ENCODE results near the gene COLEC11. TPM values are rescaled to one million over a fixed set of nuclear protein-coding genes. Genes with fewer than 3 reads are reported as not detected.

The COLEC11 gene
- total RNA-seq, 4 donors from 2014 or later, result 2.8 to 20.5 (median 9.1) TPM

- no peak overlapping the region for H3K4me3 ChIP-seq (replicated peaks in 1 of 3)
- no peak overlapping the region for H3K27ac ChIP-seq
- no peak for TF ChIP-seq POLR2A (IDR thresholded peaks at IDR 0.05)
- TF ChIP-seq CTCF (IDR thresholded peaks at IDR 0.05), result no peak
- no peaks in the 10 kb centered on the region for H3K36me3 ChIP-seq
- H3K9me3 ChIP-seq, result no peaks in the 10 kb centered on the region
- 91% methylated on average over 21 of the region's 22 CpGs for WGBS, 2 donors
- no peaks in the 10 kb centered on the region for H3K27me3 ChIP-seq
- intact Hi-C loops (cut with DNase I), result no loop called here
- H3K4me1 ChIP-seq, result no peaks in the 10 kb centered on the region
- DNase-seq, result no peak
Measured at GRCh38 chr2:3598912-3599854, 4.3 kb downstream of the COLEC11 start.

GRCh38 chr2:3600256-3600855 lies 5.4 kb downstream of the COLEC11 start:
- Histone ChIP-seq H3K27ac (no peak overlapping the region), H3K4me1 (no peaks in the 10 kb centered on the region), H3K9me3 (no peaks in the 10 kb centered on the region), H3K27me3 (no peaks in the 10 kb centered on the region), H3K4me3 (replicated peaks in 1 of 3) (no peak overlapping the region), H3K36me3 (no peaks in the 10 kb centered on the region)
- 83 to 89% methylated on average over 11 of the region's 11 CpGs for WGBS, 2 donors
- TF ChIP-seq CTCF (IDR thresholded peaks at IDR 0.05), result no peak
- no peak for TF ChIP-seq POLR2A (IDR thresholded peaks at IDR 0.05)
- intact Hi-C loops (cut with DNase I), result no loop called here
- DNase-seq, result no peak

- H3K9me3 ChIP-seq, result no peaks in the 10 kb centered on the region
- H3K36me3 ChIP-seq, result no peaks in the 10 kb centered on the region
- no peak for DNase-seq
- no peak for TF ChIP-seq CTCF (IDR thresholded peaks at IDR 0.05)
- TF ChIP-seq POLR2A (IDR thresholded peaks at IDR 0.05), result no peak
- H3K27ac ChIP-seq, result no peak overlapping the region
- H3K4me1 ChIP-seq, result no peaks in the 10 kb centered on the region
- WGBS, 2 donors, result 78 to 83% methylated on average over 21 to 22 of the region's 22 CpGs
- intact Hi-C loops (cut with DNase I), result no loop called here
- no peaks in the 10 kb centered on the region for H3K27me3 ChIP-seq
- H3K4me3 ChIP-seq (replicated peaks in 1 of 3), result no peak overlapping the region
Measured at GRCh38 chr2:3601561-3602271, 6.8 kb downstream of the COLEC11 start.

- Histone ChIP-seq H3K4me1 (no peaks in the 10 kb centered on the region), H3K4me3 (replicated peaks in 1 of 3) (no peak overlapping the region), H3K9me3 (no peaks in the 10 kb centered on the region), H3K27me3 (no peaks in the 10 kb centered on the region), H3K36me3 (no peaks in the 10 kb centered on the region), H3K27ac (no peak overlapping the region)
- intact Hi-C loops (cut with DNase I), result no loop called here
- TF ChIP-seq CTCF (IDR thresholded peaks at IDR 0.05), result no peak
- no peak for TF ChIP-seq POLR2A (IDR thresholded peaks at IDR 0.05)
- 87% methylated on average over 25 of the region's 25 CpGs for WGBS, 2 donors
- DNase-seq, result no peak
Measured at GRCh38 chr2:3602553-3603339, 7.8 kb downstream of the COLEC11 start.
